PC-3 (cell line): ENCODE data around the gene RUFY4. TPM values are rescaled to one million over a fixed set of nuclear protein-coding genes. Genes with fewer than 3 reads are reported as not detected.

Source experiments
- ATAC-seq: fragments of 200-7000 bp; cut with Tn5 transposase; 2 replicates; pipeline ENCODE4 v1.9.1; 2020; ENCODE audit warnings: mild to moderate bottlenecking, moderate library complexity
- BruUV-seq: library from RNA; stranded (reverse); fragments of 400-500 nt; replicated peaks from 2 replicates; lab custom pipeline; 2021; lab: Mats Ljungman, UMichigan
- CTCF ChIA-PET: fragments of 300-600 bp; sonication (Branson Sonifier 250); formaldehyde crosslinking; loops from one replicate; lab custom pipeline; 2022; ENCODE audit warnings: antibody characterized with exemption; lab: Charles Lee
- POLR2A ChIA-PET: fragments of 300-600 bp; sonication (Branson Sonifier 250); formaldehyde crosslinking; loops from one replicate; lab custom pipeline; 2022; ENCODE audit warnings: antibody characterized with exemption; ENCODE audit not compliant: unreplicated experiment; lab: Charles Lee
- DNase-seq: peaks from one replicate; pipeline ENCODE4 v3.0.0-alpha.2; 2015
- H2AFZ ChIP-seq: fragments of 300-600 bp; sonication (generic); 2 replicates; pipeline ENCODE4 v1.6.0; 2016; ENCODE audit warnings: antibody characterized with exemption, low read length
- H3F3A ChIP-seq: fragments of 300-600 bp; sonication (generic); one replicate; pipeline ENCODE4 v1.6.0; 2017; ENCODE audit warnings: antibody characterized with exemption, low read length, control low read depth, mild to moderate bottlenecking; ENCODE audit not compliant: unreplicated experiment
- H3K27ac ChIP-seq: fragments of 300-600 bp; sonication (generic); 2 replicates; pipeline ENCODE4 v1.5.1; 2016; ENCODE audit warnings: mild to moderate bottlenecking, low read length
- H3K27me3 ChIP-seq: fragments of 300-600 bp; sonication (generic); 2 replicates; pipeline ENCODE4 v1.6.1; 2016; ENCODE audit warnings: low read length, mixed read lengths
- H3K36me3 ChIP-seq: fragments of 300-600 bp; sonication (generic); 2 replicates; pipeline ENCODE4 v1.6.1; 2016; ENCODE audit warnings: low read depth, mixed run types, low read length, mixed read lengths
- H3K4me1 ChIP-seq: fragments of 300-600 bp; sonication (generic); 2 replicates; pipeline ENCODE4 v1.5.1; 2016; ENCODE audit warnings: low read length; ENCODE audit not compliant: insufficient read depth
- H3K4me2 ChIP-seq: fragments of 300-600 bp; sonication (generic); 2 replicates; pipeline ENCODE4 v1.6.0; 2016; ENCODE audit warnings: low read length
- H3K4me3 ChIP-seq: fragments of 300-600 bp; sonication (generic); 2 replicates; pipeline ENCODE4 v1.5.1; 2016; ENCODE audit warnings: mild to moderate bottlenecking, low read length, mixed read lengths
- H3K79me2 ChIP-seq: fragments of 300-600 bp; sonication (generic); 2 replicates; pipeline ENCODE4 v1.6.1; 2017; ENCODE audit warnings: low read length, mixed read lengths
- H3K9ac ChIP-seq: fragments of 300-600 bp; sonication (generic); 2 replicates; pipeline ENCODE4 v1.6.0; 2016; ENCODE audit warnings: mild to moderate bottlenecking, low read length
- H3K9me2 ChIP-seq: fragments of 300-600 bp; sonication (generic); replicated peaks from 2 replicates; pipeline ENCODE4 v1.6.1; 2016; ENCODE audit warnings: mixed run types, low read length, mixed read lengths
- H3K9me3 ChIP-seq: fragments of 300-600 bp; sonication (generic); 2 replicates; pipeline ENCODE4 v1.6.1; 2016; ENCODE audit warnings: low read length, mixed read lengths
- H4K20me1 ChIP-seq: fragments of 300-600 bp; sonication (generic); 2 replicates; pipeline ENCODE4 v1.6.1; 2016; ENCODE audit warnings: low read length, mixed read lengths
- CTCF ChIP-seq: fragments of 300-600 bp; sonication (generic); conservative IDR thresholded peaks from 2 replicates; pipeline ENCODE4 v1.5.1; 2017; ENCODE audit warnings: antibody characterized with exemption, low read depth, mild to moderate bottlenecking, low read length
- EZH2 ChIP-seq: fragments of 300-600 bp; sonication (generic); IDR thresholded peaks from one replicate; pipeline ENCODE4 v1.6.1; 2017; ENCODE audit warnings: antibody characterized with exemption, mild to moderate bottlenecking, low read length; ENCODE audit not compliant: unreplicated experiment
- EZH2phosphoT487 ChIP-seq: fragments of 300-600 bp; sonication (generic); IDR thresholded peaks from 2 replicates; pipeline ENCODE4 v1.6.1; 2018; ENCODE audit warnings: mild to moderate bottlenecking, antibody characterized with exemption, low read length, borderline replicate concordance
- intact Hi-C: fragments of 100-400 bp; cut with micrococcal nuclease; formaldehyde crosslinking; loops from 2 replicates; pipeline ENCODE4 v1.9.0; 2023
- total RNA-seq: library from RNA; depleted of rRNA; stranded (reverse); fragments of >200 nt; gene quantifications from 2 replicates; pipeline ENCODE4 v1.2.3, GENCODE V29; 2014

RUFY4 gene
- total RNA-seq, 1 experiment from 2014 or later = not detected

GRCh38 chr2:218075975-218076811, 7.1 kb downstream of the RUFY4 start:
- BruUV-seq = no TSS peak
- Histone ChIP-seq H3K4me2 (no peak overlapping the region), H3K36me3 (no peaks in the 10 kb centered on the region), H4K20me1 (no peaks in the 10 kb centered on the region), H3K27me3 (peaks cover 20% of the 10 kb centered on the region), H2AFZ (no peak overlapping the region), H3K4me1 (no peaks in the 10 kb centered on the region), H3K9ac (no peak overlapping the region), H3F3A (no peaks in the 10 kb centered on the region), H3K9me2 (no peaks in the 10 kb centered on the region), H3K9me3 (no peaks in the 10 kb centered on the region), H3K79me2 (no peaks in the 10 kb centered on the region), H3K4me3 (no peak overlapping the region), H3K27ac (no peak overlapping the region)
- DNase-seq (no peak), ATAC-seq (no peak)
- POLR2A ChIA-PET = no interaction called here
- CTCF ChIA-PET = no interaction called here
- TF ChIP-seq EZH2 (no peak), EZH2phosphoT487 (no peak), CTCF (no peak)
- intact Hi-C loops = no loop called here

- TF ChIP-seq CTCF (no peak), EZH2 (no peak), EZH2phosphoT487 (no peak)
- Histone ChIP-seq H3F3A (no peaks in the 10 kb centered on the region), H3K36me3 (no peaks in the 10 kb centered on the region), H2AFZ (no peak overlapping the region), H3K9me2 (no peaks in the 10 kb centered on the region), H3K9ac (no peak overlapping the region), H3K27ac (no peak overlapping the region), H4K20me1 (no peaks in the 10 kb centered on the region), H3K4me3 (no peak overlapping the region), H3K79me2 (no peaks in the 10 kb centered on the region), H3K4me1 (no peaks in the 10 kb centered on the region), H3K9me3 (no peaks in the 10 kb centered on the region), H3K4me2 (no peak overlapping the region), H3K27me3 (0 out of 2 replicates have a peak, but pooled peaks cover 5% of the 10 kb centered on the region)
- ChIA-PET CTCF (no interaction called here), POLR2A (no interaction called here)
- intact Hi-C loops = no loop called here
- BruUV-seq = no TSS peak
- ATAC-seq (no peak), DNase-seq (no peak)
These were observed 8.6 kb downstream of the RUFY4 start for GRCh38 chr2:218077464-218078216.
